MM.1S (cell line): ENCODE measurements around the gene VPS35L.

ENCODE experiments used
- CTCF ChIP-seq: fragments of 300-600 bp; sonication (generic); IDR thresholded peaks from 2 replicates; pipeline ENCODE4 v1.5.1; 2016; ENCODE audit warnings: antibody characterized with exemption, low read length, mixed read lengths
- EZH2 ChIP-seq: fragments of 300-600 bp; sonication (generic); optimal IDR thresholded peaks from 2 replicates; pipeline ENCODE3; 2017; ENCODE audit warnings: low read depth, mild to moderate bottlenecking, antibody characterized with exemption, low read length, mixed read lengths
- EZH2phosphoT487 ChIP-seq: fragments of 300-600 bp; sonication (generic); IDR thresholded peaks from 2 replicates; pipeline ENCODE4 v1.6.1; 2018; ENCODE audit warnings: antibody characterized with exemption, low read length

GRCh38 chr16:19528666-19529065 lies 26.8 kb upstream of the VPS35L start:
- TF ChIP-seq EZH2phosphoT487 (no peak), CTCF (no peak), EZH2 (no peak)
